ENCODE data around the gene IL4R.
"Not testable (repeated sequence)": the region's sequence is repeated elsewhere in the genome, so short reads cannot be mapped to it uniquely, and the experiment has no call there.

Gene IL4R

GRCh38 chr16:27288313-27288712, 25.5 kb upstream of the IL4R start:
- DNase-seq (ENCODE audit: low spot score) = not testable (repeated sequence)

GRCh38 chr16:27289669-27290068, 24.1 kb upstream of the IL4R start:
- DNase-seq (ENCODE audit: low spot score) = peak; percentile 47

DNA sequence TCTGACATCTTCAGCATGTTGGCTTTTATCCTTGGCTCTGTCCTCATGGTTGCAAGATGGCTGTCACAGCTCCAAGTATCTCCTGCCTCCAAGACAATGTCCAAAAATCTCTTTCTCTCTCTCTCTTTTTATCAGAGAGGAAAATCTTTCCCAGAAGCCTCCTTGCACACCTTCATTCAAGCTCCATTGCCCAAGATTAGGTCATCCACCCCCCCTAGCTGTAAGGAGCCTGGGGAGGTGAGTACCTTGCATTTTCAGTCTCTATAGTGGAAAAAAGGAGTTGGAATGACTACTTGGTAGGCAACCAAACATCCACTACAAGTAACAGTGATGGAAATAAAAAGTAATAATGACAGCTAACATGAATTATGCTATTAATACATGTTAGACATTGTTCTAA, 23.2 kb upstream of the IL4R start:
- no peak for DNase-seq (ENCODE audit: low spot score)

- DNase-seq (ENCODE audit: low spot score) = no peak
These were observed 22.7 kb upstream of the IL4R start for GRCh38 chr16:27291106-27291505.

DNA sequence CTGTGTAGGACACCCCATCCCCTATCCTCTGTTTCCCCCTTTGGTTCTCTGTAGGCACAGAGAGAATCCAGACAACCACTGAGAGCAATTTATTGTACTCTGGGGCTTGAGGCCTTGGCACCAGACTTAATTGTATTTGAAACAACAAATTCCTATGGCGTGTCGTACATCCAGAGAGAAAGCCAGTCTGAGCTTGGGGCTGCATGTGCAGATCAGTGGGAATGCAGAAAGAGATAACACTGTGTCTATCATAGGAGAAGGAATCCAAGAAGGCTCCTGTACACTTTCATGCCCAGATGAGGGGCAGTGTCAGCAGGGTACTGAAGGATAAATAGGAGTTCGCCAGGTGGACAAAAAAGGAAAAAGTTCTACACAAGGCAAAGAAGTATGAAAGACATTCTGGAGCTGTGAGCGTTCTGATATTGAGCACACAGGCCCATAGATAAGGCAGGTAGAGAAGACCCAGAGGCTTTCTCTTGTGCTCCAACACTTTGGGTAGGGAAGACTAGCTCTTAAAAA, 22.0 kb upstream of the IL4R start:
- no peak for DNase-seq (ENCODE audit: low spot score)

- no peak for DNase-seq (ENCODE audit: low spot score)
These were observed 20.4 kb upstream of the IL4R start for GRCh38 chr16:27293343-27293742.

- no peak for DNase-seq (ENCODE audit: low spot score)
These were observed 15.6 kb upstream of the IL4R start for GRCh38 chr16:27298132-27298531.

DNA sequence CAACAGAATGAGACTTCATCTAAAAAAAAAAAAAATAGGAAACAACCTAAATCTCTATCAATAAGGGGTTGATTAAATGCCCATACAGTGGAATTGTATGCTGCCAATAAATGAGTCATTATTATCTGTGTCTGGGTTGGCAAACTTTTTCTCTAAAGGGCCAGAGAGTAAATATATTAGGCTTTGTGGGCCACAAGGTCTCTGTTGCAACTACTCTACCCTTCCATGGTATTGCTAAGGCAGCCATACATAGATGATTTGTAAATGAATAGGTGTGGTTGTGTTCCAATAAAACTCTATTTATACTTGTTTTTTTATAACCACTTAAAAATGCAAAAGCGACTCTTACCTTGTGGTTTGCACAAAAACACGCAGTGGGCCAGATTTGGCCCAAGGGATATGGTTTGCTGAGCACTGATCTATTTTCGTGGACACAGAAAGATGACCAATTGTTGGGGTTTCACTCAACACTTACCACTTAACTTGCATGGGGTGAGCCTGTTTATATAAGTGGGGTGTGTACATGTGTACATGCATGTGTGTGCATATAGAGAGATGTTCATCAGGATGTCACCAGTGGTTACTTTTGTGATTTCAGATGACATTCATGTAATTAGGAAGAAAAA, 12.4 kb upstream of the IL4R start:
- no peak for DNase-seq (ENCODE audit: low spot score)

- no peak for DNase-seq (ENCODE audit: low spot score)
These were observed 11.6 kb upstream of the IL4R start for GRCh38 chr16:27302126-27302525.

GRCh38 chr16:27303256-27304100, 10.3 kb upstream of the IL4R start:
- DNase-seq (ENCODE audit: low spot score) = no peak

- no peak for DNase-seq (ENCODE audit: low spot score)
These were observed 9.7 kb upstream of the IL4R start for GRCh38 chr16:27304102-27304501.

DNA sequence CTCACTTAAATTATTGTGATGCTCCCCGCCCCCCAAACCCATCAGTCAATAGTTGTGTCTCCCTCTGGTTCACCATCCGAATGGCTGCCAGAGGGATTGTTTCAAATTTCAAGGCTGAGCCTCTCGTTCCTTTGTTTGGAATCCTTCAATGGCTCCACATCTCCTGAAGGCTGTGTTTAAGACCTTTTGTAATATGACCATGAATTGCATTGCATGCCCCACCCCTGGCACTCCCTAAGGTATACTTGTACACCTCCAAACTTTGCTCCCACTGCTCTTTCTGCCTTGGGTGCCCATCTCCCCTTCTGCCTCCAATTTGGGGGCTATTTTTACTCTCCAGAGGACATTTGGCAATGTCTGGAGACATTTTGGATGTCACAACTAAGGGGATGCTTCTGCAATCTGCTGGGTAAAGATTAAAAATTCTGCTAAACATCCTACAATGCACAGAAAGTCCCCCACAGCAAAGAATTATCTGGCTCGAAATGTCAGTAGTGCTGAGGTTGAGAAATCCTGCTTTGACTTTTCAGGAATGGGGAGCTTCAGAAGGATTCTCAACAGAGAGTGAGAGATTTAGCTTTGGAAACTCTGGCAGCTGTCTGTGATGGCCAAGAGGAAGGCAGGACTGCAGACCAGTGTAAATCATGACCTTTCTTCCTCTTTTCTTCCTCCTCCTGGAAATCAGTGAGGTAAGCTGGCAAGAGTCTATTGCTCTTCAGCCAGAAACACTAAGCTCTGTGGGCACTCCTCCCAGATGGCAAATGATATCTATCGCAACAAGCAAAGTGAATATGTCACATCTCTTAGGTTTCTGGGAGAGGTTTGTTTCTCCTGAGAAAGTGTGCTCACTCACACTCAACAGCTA, 8.7 kb upstream of the IL4R start:
- no peak for DNase-seq (ENCODE audit: low spot score)

GRCh38 chr16:27305839-27306442, 7.8 kb upstream of the IL4R start:
- no peak for DNase-seq (ENCODE audit: low spot score)

DNA sequence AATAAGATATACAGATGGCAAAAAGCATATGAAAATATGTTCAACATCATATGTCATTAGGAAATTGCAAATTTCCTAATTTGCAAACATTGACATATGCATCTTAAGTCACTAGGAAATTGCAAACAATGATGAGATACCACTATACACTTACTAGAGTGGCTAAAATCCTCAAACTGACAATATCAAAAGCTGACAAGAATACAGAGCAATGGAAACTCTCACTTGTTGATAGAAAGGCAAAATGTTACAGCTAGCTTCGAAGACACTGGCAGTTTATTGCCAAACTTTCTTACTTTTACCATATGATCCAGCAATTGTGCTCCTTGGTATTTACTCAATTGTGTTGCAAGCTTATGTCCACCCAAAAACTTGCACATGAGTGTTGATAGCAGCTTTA, 5.0 kb upstream of the IL4R start:
- DNase-seq (ENCODE audit: low spot score) = no peak

- DNase-seq (ENCODE audit: low spot score) = no peak
These were observed 3.0 kb upstream of the IL4R start for GRCh38 chr16:27310576-27311447.

DNA sequence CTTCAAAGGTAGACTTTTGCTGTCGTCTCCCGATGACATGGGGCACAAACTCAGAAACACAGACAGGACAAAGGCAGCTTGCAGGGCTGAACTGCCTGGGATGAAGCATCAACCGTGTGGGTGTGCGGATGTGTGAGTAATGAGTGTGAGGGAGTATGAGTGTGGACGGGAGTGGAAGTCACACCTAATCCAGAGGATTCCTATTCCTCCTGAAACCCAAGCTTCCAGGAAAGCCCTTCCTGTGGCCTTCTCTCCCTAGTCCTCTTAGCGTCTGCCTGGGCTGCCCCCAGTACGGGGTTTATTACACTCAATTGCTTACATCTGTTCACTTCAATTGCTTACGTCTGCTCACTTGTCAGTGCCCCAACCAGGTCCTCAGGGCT, 2.3 kb upstream of the IL4R start:
- DNase-seq (ENCODE audit: low spot score) = no peak

DNA sequence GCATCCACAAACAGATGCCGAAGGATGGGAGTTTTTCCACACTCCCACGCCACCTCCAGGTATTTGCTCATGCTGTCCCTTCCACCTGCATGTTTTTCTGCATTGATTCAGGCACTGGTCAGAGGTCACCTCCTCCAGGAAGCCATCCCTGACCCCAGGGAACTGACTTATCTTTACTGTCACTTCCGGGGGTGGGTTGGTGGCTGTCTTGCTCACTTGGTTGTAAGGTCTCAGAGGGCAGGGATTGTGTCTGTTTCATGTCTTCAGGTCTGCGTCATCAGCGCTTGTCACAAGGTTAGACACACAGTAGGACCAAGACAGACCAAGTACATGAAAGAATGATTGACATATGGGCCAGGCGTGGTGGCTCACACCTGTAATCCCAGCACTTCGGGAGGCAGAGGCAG, 1.9 kb upstream of the IL4R start:
- no peak for DNase-seq (ENCODE audit: low spot score)

- no peak for DNase-seq (ENCODE audit: low spot score)
These were observed 973 bp upstream of the IL4R start for GRCh38 chr16:27312580-27313421.

DNA sequence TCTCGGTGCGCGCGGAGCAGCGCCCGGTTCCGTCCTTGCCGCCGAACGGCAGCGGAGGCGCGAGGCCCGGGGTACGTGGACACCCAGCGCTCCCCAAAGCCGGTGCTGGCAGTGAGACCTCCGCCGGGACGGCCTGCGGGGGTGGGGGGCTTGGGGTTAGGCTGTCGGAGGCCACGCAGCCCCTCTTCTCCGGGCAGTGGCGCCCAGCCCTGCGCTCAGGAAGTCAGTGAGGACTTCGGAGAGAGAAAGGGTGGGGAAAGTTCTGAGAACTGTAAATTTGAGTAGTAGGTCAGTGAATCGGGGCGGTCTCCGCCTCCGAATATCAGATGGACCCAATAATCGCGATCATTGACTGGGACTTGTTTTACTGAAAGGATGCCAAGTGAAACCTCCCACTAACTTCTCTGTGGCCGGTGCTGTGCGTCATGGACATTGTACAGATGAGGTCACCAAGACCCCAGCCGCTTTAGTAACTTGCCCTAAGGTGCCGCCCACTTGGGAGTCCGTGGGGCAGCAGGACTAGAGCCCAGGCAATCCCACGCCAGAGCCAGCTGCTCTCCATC, 468 bp downstream of the IL4R start:
- DNase-seq (ENCODE audit: low spot score) = peak; percentile 67

DNA sequence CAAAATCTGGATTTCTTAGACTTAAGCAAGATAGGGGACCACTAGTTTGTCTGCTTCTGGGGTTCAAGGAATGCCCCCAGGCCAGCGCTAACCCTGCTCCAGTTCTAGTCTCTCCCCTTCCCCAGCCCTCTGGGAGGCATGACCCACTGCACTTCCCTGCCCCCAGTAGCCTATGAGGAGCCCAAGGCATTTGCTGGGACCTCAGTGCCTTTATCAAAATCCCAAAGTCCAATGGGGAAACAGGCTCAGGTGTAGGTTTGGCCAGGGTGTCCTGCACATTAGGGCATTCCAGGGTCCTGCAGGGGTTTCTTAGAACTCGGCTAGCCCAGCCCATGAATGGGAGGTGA, 1.2 kb downstream of the IL4R start:
- DNase-seq (ENCODE audit: low spot score) = no peak
